GM23338 (cell line): Measurements from ENCODE around the gene CD44. TPM values are rescaled to one million over a fixed set of nuclear protein-coding genes. Genes with fewer than 3 reads are reported as not detected.

ENCODE experiments used
- ATAC-seq: fragments of 200-7000 bp; cut with Tn5 transposase; 3 replicates; pipeline ENCODE4 v1.9.1; 2020
- DNase-seq: peaks from one replicate; pipeline ENCODE4 v3.0.0-alpha.2; 2015; ENCODE audit warnings: low spot score
- H2AFZ ChIP-seq: fragments of 200-600 bp; sonication (generic); 2 replicates; pipeline ENCODE4 v1.8.0; 2016; ENCODE audit warnings: antibody characterized with exemption, mild to moderate bottlenecking, moderate library complexity
- H3F3A ChIP-seq: fragments of 200-600 bp; sonication (generic); replicated peaks from 2 replicates; pipeline ENCODE4 v1.8.0; 2017; ENCODE audit warnings: antibody characterized with exemption, mixed run types, low read depth
- H3K27ac ChIP-seq: fragments of 200-600 bp; sonication (generic); 2 replicates; pipeline ENCODE4 v1.6.1; 2016; ENCODE audit warnings: low read depth
- H3K27me3 ChIP-seq: fragments of 200-600 bp; sonication (generic); 2 replicates; pipeline ENCODE4 v1.8.0; 2016; ENCODE audit warnings: mild to moderate bottlenecking, mixed run types, moderate library complexity; ENCODE audit not compliant: insufficient read depth
- H3K36me3 ChIP-seq: fragments of 200-600 bp; sonication (generic); 2 replicates; pipeline ENCODE4 v1.8.0; 2016; ENCODE audit warnings: mild to moderate bottlenecking; ENCODE audit not compliant: insufficient read depth
- H3K4me1 ChIP-seq: fragments of 200-600 bp; sonication (generic); 2 replicates; pipeline ENCODE4 v1.8.0; 2016; ENCODE audit warnings: mild to moderate bottlenecking, moderate library complexity; ENCODE audit not compliant: insufficient read depth
- H3K4me2 ChIP-seq: fragments of 200-600 bp; sonication (generic); 2 replicates; pipeline ENCODE4 v1.7.1; 2017; ENCODE audit warnings: mixed run types
- H3K4me3 ChIP-seq: fragments of 200-600 bp; sonication (generic); 2 replicates; pipeline ENCODE4 v1.6.1; 2016; ENCODE audit warnings: mixed run types
- H3K79me2 ChIP-seq: fragments of 200-600 bp; sonication (generic); replicated peaks from 2 replicates; pipeline ENCODE4 v1.8.0; 2017; ENCODE audit warnings: mild to moderate bottlenecking; ENCODE audit not compliant: insufficient read depth
- H3K9me2 ChIP-seq: fragments of 200-600 bp; sonication (generic); 2 replicates; pipeline ENCODE4 v1.8.0; 2017; ENCODE audit not compliant: insufficient read depth
- H4K20me1 ChIP-seq: fragments of 200-600 bp; sonication (generic); replicated peaks from 2 replicates; pipeline ENCODE4 v1.8.0; 2017; ENCODE audit warnings: mild to moderate bottlenecking; ENCODE audit not compliant: insufficient read depth
- H3K27ac Mint-ChIP-seq: 2 replicates; pipeline ENCODE4 v1.8.0; 2020; ENCODE audit warnings: inconsistent platforms, mild to moderate bottlenecking, moderate library complexity, mixed read lengths
- H3K27me3 Mint-ChIP-seq: 3 replicates; pipeline ENCODE4 v1.8.0; 2022; ENCODE audit warnings: low read depth, mild to moderate bottlenecking, moderate library complexity, mixed read lengths, inconsistent platforms; ENCODE audit not compliant: insufficient read depth, poor library complexity
- H3K36me3 Mint-ChIP-seq: 3 replicates; pipeline ENCODE4 v1.8.0; 2021; ENCODE audit warnings: low read depth, mild to moderate bottlenecking, inconsistent platforms, moderate library complexity, mixed read lengths
- H3K4me1 Mint-ChIP-seq: 3 replicates; pipeline ENCODE4 v1.8.0; 2020; ENCODE audit warnings: mild to moderate bottlenecking, inconsistent platforms, mixed read lengths
- H3K4me3 Mint-ChIP-seq: 3 replicates; pipeline ENCODE4 v1.8.0; 2021; ENCODE audit warnings: moderate library complexity, mild to moderate bottlenecking, inconsistent platforms, mixed read lengths
- H3K9me3 Mint-ChIP-seq: 3 replicates; pipeline ENCODE4 v1.8.0; 2020; ENCODE audit warnings: moderate library complexity, mild to moderate bottlenecking, inconsistent platforms, mixed read lengths
- polyA plus RNA-seq: library from polyadenylated mRNA; unstranded; fragments of >200 nt; fragmentation: Nextera tagmentation; extraction: Ambion mirVana; gene quantifications from 2 replicates; pipeline ENCODE4 v1.2.1, GENCODE V29; 2016
- total RNA-seq: library from RNA; depleted of rRNA; stranded (reverse); fragments of >200 nt; shearing (Covaris generic); gene quantifications from 2 replicates; pipeline ENCODE4 v1.2.3, GENCODE V29; 2014
- TF ChIP-seq, protein P1 (sequence below): IDR thresholded peaks from 2 replicates; pipeline ENCODE4 v1.6.1; 2016; ENCODE audit warnings: antibody characterized with exemption
- TF ChIP-seq, protein P2 (sequence below): IDR thresholded peaks from one replicate; pipeline ENCODE4 v1.6.1; 2018; ENCODE audit warnings: antibody characterized with exemption; ENCODE audit not compliant: unreplicated experiment
- TF ChIP-seq, protein P3 (sequence below): fragments of 250-450 bp; sonication (Bioruptor Pico); IDR thresholded peaks from 2 replicates; pipeline ENCODE4 v1.5.0; 2020; ENCODE audit warnings: mild to moderate bottlenecking, moderate library complexity

Gene CD44
- total and polyA plus RNA-seq, 2 experiments from 2014 or later, result 4.0 to 10.1 TPM

DNA sequence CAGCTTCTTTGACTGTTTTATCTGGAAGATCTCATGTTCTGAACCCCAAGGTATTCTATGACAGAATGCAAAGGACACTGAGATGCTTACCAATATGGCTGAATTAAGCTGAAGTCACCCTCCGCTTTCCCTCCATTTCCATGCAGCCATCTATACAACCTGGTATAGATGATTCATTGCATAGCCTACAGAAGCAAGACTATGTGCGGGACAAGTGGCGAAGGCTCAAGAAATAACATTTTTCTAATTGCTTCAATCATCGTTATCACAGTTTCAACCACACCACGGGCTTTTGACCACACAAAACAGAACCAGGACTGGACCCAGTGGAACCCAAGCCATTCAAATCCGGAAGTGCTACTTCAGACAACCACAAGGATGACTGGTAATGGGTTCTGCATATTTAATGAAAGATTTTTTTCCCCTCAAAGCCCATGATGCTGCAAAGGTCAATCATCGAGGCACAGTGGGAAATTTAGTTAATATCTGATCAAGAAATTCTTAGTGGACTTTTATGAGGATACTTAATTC, 61.9 kb downstream of the CD44 start:
- Histone ChIP-seq H3K27ac (no peak overlapping the region), H3K36me3 (no peaks in the 10 kb centered on the region), H3K4me1 (peaks cover 6% of the 10 kb centered on the region; the same call in 1 of the 2 replicates), H3K4me3 (no peak overlapping the region), H3K27me3 (no peaks in the 10 kb centered on the region), H2AFZ (no peak overlapping the region), H3K9me2 (peaks cover 14% of the 10 kb centered on the region), H3K79me2 (no peaks in the 10 kb centered on the region), H3F3A (no peaks in the 10 kb centered on the region), H3K4me2 (no peak overlapping the region), H4K20me1 (no peaks in the 10 kb centered on the region)
- Mint-ChIP-seq H3K4me3 (no peak overlapping the region), H3K4me1 (peaks cover 6% of the 10 kb centered on the region), H3K27me3 (no peaks in the 10 kb centered on the region), H3K9me3 (no peaks in the 10 kb centered on the region), H3K36me3 (no peaks in the 10 kb centered on the region), H3K27ac (no peak overlapping the region)
- no peak for ATAC-seq
- no peak for DNase-seq
- TF ChIP-seq, protein P1, sequence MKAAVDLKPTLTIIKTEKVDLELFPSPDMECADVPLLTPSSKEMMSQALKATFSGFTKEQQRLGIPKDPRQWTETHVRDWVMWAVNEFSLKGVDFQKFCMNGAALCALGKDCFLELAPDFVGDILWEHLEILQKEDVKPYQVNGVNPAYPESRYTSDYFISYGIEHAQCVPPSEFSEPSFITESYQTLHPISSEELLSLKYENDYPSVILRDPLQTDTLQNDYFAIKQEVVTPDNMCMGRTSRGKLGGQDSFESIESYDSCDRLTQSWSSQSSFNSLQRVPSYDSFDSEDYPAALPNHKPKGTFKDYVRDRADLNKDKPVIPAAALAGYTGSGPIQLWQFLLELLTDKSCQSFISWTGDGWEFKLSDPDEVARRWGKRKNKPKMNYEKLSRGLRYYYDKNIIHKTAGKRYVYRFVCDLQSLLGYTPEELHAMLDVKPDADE, result no peak
- TF ChIP-seq, protein P2, sequence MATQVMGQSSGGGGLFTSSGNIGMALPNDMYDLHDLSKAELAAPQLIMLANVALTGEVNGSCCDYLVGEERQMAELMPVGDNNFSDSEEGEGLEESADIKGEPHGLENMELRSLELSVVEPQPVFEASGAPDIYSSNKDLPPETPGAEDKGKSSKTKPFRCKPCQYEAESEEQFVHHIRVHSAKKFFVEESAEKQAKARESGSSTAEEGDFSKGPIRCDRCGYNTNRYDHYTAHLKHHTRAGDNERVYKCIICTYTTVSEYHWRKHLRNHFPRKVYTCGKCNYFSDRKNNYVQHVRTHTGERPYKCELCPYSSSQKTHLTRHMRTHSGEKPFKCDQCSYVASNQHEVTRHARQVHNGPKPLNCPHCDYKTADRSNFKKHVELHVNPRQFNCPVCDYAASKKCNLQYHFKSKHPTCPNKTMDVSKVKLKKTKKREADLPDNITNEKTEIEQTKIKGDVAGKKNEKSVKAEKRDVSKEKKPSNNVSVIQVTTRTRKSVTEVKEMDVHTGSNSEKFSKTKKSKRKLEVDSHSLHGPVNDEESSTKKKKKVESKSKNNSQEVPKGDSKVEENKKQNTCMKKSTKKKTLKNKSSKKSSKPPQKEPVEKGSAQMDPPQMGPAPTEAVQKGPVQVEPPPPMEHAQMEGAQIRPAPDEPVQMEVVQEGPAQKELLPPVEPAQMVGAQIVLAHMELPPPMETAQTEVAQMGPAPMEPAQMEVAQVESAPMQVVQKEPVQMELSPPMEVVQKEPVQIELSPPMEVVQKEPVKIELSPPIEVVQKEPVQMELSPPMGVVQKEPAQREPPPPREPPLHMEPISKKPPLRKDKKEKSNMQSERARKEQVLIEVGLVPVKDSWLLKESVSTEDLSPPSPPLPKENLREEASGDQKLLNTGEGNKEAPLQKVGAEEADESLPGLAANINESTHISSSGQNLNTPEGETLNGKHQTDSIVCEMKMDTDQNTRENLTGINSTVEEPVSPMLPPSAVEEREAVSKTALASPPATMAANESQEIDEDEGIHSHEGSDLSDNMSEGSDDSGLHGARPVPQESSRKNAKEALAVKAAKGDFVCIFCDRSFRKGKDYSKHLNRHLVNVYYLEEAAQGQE, result no peak
- TF ChIP-seq, protein P3, sequence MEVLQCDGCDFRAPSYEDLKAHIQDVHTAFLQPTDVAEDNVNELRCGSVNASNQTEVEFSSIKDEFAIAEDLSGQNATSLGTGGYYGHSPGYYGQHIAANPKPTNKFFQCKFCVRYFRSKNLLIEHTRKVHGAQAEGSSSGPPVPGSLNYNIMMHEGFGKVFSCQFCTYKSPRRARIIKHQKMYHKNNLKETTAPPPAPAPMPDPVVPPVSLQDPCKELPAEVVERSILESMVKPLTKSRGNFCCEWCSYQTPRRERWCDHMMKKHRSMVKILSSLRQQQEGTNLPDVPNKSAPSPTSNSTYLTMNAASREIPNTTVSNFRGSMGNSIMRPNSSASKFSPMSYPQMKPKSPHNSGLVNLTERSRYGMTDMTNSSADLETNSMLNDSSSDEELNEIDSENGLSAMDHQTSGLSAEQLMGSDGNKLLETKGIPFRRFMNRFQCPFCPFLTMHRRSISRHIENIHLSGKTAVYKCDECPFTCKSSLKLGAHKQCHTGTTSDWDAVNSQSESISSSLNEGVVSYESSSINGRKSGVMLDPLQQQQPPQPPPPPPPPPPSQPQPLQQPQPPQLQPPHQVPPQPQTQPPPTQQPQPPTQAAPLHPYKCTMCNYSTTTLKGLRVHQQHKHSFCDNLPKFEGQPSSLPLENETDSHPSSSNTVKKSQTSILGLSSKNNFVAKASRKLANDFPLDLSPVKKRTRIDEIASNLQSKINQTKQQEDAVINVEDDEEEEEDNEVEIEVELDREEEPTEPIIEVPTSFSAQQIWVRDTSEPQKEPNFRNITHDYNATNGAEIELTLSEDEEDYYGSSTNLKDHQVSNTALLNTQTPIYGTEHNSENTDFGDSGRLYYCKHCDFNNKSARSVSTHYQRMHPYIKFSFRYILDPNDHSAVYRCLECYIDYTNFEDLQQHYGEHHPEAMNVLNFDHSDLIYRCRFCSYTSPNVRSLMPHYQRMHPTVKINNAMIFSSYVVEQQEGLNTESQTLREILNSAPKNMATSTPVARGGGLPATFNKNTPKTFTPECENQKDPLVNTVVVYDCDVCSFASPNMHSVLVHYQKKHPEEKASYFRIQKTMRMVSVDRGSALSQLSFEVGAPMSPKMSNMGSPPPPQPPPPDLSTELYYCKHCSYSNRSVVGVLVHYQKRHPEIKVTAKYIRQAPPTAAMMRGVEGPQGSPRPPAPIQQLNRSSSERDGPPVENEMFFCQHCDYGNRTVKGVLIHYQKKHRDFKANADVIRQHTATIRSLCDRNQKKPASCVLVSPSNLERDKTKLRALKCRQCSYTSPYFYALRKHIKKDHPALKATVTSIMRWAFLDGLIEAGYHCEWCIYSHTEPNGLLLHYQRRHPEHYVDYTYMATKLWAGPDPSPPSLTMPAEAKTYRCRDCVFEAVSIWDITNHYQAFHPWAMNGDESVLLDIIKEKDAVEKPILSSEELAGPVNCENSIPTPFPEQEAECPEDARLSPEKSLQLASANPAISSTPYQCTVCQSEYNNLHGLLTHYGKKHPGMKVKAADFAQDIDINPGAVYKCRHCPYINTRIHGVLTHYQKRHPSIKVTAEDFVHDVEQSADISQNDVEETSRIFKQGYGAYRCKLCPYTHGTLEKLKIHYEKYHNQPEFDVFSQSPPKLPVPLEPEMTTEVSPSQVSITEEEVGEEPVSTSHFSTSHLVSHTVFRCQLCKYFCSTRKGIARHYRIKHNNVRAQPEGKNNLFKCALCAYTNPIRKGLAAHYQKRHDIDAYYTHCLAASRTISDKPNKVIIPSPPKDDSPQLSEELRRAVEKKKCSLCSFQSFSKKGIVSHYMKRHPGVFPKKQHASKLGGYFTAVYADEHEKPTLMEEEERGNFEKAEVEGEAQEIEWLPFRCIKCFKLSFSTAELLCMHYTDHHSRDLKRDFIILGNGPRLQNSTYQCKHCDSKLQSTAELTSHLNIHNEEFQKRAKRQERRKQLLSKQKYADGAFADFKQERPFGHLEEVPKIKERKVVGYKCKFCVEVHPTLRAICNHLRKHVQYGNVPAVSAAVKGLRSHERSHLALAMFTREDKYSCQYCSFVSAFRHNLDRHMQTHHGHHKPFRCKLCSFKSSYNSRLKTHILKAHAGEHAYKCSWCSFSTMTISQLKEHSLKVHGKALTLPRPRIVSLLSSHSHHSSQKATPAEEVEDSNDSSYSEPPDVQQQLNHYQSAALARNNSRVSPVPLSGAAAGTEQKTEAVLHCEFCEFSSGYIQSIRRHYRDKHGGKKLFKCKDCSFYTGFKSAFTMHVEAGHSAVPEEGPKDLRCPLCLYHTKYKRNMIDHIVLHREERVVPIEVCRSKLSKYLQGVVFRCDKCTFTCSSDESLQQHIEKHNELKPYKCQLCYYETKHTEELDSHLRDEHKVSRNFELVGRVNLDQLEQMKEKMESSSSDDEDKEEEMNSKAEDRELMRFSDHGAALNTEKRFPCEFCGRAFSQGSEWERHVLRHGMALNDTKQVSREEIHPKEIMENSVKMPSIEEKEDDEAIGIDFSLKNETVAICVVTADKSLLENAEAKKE, result no peak
